ENCODE data around the gene CELF4.

DNA sequence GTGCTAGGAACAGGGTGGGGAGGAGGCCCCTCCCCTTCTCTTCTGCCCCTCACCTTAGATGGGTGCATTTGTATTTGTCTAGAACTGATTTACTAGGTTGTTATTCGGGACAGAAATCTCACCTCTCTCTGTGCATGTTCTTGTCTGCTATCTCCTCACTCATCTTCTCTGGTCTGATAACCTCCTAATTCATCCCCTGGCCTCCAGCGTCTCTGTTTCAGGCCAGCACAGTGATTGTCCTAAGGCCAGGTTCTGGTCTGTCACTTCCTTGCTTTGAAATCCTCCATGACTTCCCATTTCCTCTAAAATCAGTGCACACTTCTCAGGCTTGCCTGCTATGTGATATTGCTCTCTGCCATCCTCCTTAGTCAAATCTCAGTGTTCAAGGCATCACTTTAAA lies 58.4 kb downstream of the CELF4 start:
- TF ChIP-seq POLR2A (IDR thresholded peaks at IDR 0.05): no peak
- TF ChIP-seq, protein P1, sequence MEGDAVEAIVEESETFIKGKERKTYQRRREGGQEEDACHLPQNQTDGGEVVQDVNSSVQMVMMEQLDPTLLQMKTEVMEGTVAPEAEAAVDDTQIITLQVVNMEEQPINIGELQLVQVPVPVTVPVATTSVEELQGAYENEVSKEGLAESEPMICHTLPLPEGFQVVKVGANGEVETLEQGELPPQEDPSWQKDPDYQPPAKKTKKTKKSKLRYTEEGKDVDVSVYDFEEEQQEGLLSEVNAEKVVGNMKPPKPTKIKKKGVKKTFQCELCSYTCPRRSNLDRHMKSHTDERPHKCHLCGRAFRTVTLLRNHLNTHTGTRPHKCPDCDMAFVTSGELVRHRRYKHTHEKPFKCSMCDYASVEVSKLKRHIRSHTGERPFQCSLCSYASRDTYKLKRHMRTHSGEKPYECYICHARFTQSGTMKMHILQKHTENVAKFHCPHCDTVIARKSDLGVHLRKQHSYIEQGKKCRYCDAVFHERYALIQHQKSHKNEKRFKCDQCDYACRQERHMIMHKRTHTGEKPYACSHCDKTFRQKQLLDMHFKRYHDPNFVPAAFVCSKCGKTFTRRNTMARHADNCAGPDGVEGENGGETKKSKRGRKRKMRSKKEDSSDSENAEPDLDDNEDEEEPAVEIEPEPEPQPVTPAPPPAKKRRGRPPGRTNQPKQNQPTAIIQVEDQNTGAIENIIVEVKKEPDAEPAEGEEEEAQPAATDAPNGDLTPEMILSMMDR (IDR thresholded peaks at IDR 0.05): no peak
